OCI-LY3 (cell line): Measurements from ENCODE around the gene LILRB4.

Experiments
- EZH2phosphoT487 ChIP-seq: fragments of 200-600 bp; shearing (Covaris generic); IDR thresholded peaks from 2 replicates; pipeline ENCODE4 v1.6.1; 2018; ENCODE audit warnings: antibody characterized with exemption, mixed run types, low read depth
- TF ChIP-seq, protein P1 (sequence below): fragments of 200-600, 300-600 bp; sonication (generic); IDR thresholded peaks from 2 replicates; pipeline ENCODE4 v1.5.1; 2014; ENCODE audit warnings: antibody characterized with exemption, low read length, low read depth

- TF ChIP-seq, protein P1, sequence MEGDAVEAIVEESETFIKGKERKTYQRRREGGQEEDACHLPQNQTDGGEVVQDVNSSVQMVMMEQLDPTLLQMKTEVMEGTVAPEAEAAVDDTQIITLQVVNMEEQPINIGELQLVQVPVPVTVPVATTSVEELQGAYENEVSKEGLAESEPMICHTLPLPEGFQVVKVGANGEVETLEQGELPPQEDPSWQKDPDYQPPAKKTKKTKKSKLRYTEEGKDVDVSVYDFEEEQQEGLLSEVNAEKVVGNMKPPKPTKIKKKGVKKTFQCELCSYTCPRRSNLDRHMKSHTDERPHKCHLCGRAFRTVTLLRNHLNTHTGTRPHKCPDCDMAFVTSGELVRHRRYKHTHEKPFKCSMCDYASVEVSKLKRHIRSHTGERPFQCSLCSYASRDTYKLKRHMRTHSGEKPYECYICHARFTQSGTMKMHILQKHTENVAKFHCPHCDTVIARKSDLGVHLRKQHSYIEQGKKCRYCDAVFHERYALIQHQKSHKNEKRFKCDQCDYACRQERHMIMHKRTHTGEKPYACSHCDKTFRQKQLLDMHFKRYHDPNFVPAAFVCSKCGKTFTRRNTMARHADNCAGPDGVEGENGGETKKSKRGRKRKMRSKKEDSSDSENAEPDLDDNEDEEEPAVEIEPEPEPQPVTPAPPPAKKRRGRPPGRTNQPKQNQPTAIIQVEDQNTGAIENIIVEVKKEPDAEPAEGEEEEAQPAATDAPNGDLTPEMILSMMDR, result no peak
- TF ChIP-seq EZH2phosphoT487, result no peak
Observed at GRCh38 chr19:54709212-54709948, 46.6 kb downstream of the LILRB4 start.
